MM.1S (cell line): ENCODE data around the gene ARL5C.

Source experiments
- DNase-seq: peaks from one replicate; pipeline ENCODE4 v3.0.0-alpha.2; 2015
- H2AFZ ChIP-seq: fragments of 300-600 bp; sonication (generic); 2 replicates; pipeline ENCODE4 v1.6.0; 2016; ENCODE audit warnings: antibody characterized with exemption, low read length
- H3F3A ChIP-seq: fragments of 300-600 bp; sonication (generic); 2 replicates; pipeline ENCODE4 v1.6.1; 2016; ENCODE audit warnings: mild to moderate bottlenecking, antibody characterized with exemption, low read length, moderate library complexity, mixed read lengths; ENCODE audit not compliant: insufficient read depth
- H3K27ac ChIP-seq: fragments of 300-600 bp; sonication (generic); 2 replicates; pipeline ENCODE4 v1.5.1; 2016; ENCODE audit warnings: mild to moderate bottlenecking, low read length
- H3K27me3 ChIP-seq: fragments of 300-600 bp; sonication (generic); replicated peaks from 2 replicates; pipeline ENCODE4 v1.6.0; 2016; ENCODE audit warnings: low read length; ENCODE audit not compliant: insufficient read depth
- H3K36me3 ChIP-seq: fragments of 300-600 bp; sonication (generic); replicated peaks from 2 replicates; pipeline ENCODE4 v1.6.1; 2016; ENCODE audit warnings: mild to moderate bottlenecking, low read length, mixed read lengths; ENCODE audit not compliant: insufficient read depth
- H3K4me1 ChIP-seq: fragments of 300-600 bp; sonication (generic); 2 replicates; pipeline ENCODE4 v1.6.1; 2016; ENCODE audit warnings: low read length, mixed read lengths
- H3K4me2 ChIP-seq: fragments of 300-600 bp; sonication (generic); 2 replicates; pipeline ENCODE4 v1.6.0; 2016; ENCODE audit warnings: low read depth, low read length
- H3K4me3 ChIP-seq: fragments of 300-600 bp; sonication (generic); 2 replicates; pipeline ENCODE4 v1.5.1; 2016; ENCODE audit warnings: low read length, mixed read lengths
- H3K79me2 ChIP-seq: fragments of 300-600 bp; sonication (generic); 2 replicates; pipeline ENCODE4 v1.6.1; 2016; ENCODE audit warnings: mixed run types, low read length, mixed read lengths
- H3K9ac ChIP-seq: fragments of 300-600 bp; sonication (generic); 2 replicates; pipeline ENCODE4 v1.6.1; 2016; ENCODE audit warnings: low read length, mixed read lengths
- H3K9me2 ChIP-seq: fragments of 300-600 bp; sonication (generic); replicated peaks from 2 replicates; pipeline ENCODE4 v1.6.1; 2016; ENCODE audit warnings: mild to moderate bottlenecking, low read length, mixed read lengths; ENCODE audit not compliant: insufficient read depth
- H3K9me3 ChIP-seq: fragments of 300-600 bp; sonication (generic); replicated peaks from 2 replicates; pipeline ENCODE4 v1.6.1; 2016; ENCODE audit warnings: mild to moderate bottlenecking, low read length, mixed read lengths; ENCODE audit not compliant: insufficient read depth
- H4K20me1 ChIP-seq: fragments of 300-600 bp; sonication (generic); 2 replicates; pipeline ENCODE4 v1.6.1; 2016; ENCODE audit warnings: mild to moderate bottlenecking, low read length, moderate library complexity, mixed read lengths; ENCODE audit not compliant: insufficient read depth
- EZH2 ChIP-seq: fragments of 300-600 bp; sonication (generic); optimal IDR thresholded peaks from 2 replicates; pipeline ENCODE3; 2017; ENCODE audit warnings: low read depth, mild to moderate bottlenecking, antibody characterized with exemption, low read length, mixed read lengths
- EZH2phosphoT487 ChIP-seq: fragments of 300-600 bp; sonication (generic); IDR thresholded peaks from 2 replicates; pipeline ENCODE4 v1.6.1; 2018; ENCODE audit warnings: antibody characterized with exemption, low read length
- TF ChIP-seq, protein P1 (sequence below): fragments of 300-600 bp; sonication (generic); IDR thresholded peaks from 2 replicates; pipeline ENCODE4 v1.5.1; 2016; ENCODE audit warnings: antibody characterized with exemption, low read length, mixed read lengths

ARL5C gene

DNA sequence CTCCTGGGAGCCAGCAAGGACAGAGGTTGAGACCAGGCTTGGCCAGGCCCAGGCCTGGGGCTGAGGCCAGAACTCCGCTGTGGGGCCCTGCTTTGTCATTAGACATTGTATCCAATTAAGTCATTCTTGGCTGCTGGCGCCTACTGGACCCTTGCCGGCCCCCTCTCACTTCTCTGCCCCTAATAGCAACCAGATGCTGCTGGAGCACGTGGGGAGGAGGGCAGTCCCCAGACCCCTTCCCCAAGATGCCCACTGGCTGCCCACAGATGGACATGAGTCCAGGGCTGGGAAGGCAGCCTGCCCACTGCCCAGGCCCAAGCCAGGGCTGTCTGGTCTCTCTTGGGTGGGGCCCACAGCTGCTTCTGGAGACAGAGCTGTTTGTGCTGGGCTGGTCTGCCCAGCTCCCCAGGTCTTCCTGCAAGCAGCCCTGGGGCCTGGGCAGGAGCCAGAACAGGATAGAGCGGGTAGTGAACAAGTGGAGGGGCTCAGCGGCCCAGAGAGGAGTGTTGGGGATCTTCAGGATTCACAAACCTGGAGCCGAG, 22.3 kb downstream of the ARL5C start:
- H3K9me3 ChIP-seq, result no peaks in the 10 kb centered on the region
- H3K36me3 ChIP-seq, result no peaks in the 10 kb centered on the region
- DNase-seq, result no peak
- no peaks in the 10 kb centered on the region for H3K79me2 ChIP-seq
- TF ChIP-seq, protein P1, sequence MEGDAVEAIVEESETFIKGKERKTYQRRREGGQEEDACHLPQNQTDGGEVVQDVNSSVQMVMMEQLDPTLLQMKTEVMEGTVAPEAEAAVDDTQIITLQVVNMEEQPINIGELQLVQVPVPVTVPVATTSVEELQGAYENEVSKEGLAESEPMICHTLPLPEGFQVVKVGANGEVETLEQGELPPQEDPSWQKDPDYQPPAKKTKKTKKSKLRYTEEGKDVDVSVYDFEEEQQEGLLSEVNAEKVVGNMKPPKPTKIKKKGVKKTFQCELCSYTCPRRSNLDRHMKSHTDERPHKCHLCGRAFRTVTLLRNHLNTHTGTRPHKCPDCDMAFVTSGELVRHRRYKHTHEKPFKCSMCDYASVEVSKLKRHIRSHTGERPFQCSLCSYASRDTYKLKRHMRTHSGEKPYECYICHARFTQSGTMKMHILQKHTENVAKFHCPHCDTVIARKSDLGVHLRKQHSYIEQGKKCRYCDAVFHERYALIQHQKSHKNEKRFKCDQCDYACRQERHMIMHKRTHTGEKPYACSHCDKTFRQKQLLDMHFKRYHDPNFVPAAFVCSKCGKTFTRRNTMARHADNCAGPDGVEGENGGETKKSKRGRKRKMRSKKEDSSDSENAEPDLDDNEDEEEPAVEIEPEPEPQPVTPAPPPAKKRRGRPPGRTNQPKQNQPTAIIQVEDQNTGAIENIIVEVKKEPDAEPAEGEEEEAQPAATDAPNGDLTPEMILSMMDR, result no peak
- TF ChIP-seq EZH2phosphoT487 (no peak), EZH2 (no peak)
- no peaks in the 10 kb centered on the region for H3K9me2 ChIP-seq
- no peaks in the 10 kb centered on the region for H4K20me1 ChIP-seq
- no peak overlapping the region for H3K27ac ChIP-seq
- H3K4me3 ChIP-seq, result no peak overlapping the region
- no peak overlapping the region for H2AFZ ChIP-seq
- no peaks in the 10 kb centered on the region for H3K4me1 ChIP-seq
- H3K4me2 ChIP-seq, result no peak overlapping the region
- H3F3A ChIP-seq, result no peaks in the 10 kb centered on the region
- H3K9ac ChIP-seq, result no peak overlapping the region
- no peaks in the 10 kb centered on the region for H3K27me3 ChIP-seq

DNA sequence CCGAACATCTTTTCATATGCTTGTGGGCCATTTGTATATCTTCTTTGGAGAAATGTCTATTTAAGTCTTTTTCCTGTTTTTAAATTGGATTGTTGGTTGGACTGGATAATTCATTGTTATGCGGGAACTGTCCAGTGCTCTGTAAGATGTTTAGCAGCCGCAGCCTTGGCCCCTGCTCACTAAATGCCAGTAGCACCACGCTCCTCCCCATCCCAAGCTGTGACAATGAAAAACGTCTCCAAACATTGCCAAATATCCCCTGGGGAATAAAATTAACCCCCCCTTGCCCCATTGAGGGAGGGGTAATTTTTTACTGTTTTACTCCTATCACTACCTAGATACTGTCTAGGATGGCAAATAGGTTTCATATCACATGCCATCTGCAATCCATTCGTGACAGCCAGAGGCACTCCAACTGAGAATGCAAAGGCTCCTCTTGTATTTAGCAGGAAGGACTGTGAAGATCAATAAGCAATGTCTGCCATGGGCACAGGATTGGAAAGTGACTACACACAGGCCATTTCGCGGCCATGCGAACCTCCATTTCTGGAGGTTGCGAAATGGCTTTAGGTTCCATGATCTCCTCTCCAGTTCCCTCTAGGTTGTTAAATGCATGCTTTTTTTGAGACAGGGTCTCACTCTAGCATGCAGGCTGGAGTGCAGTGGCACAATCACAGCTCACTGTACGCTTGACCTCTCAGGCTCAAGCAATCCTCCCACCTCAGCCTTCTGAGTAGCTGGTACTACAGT, 23.9 kb downstream of the ARL5C start:
- TF ChIP-seq EZH2phosphoT487, result no peak
- TF ChIP-seq, protein P1, result no peak
- TF ChIP-seq EZH2, result no peak
- no peak for DNase-seq

DNA sequence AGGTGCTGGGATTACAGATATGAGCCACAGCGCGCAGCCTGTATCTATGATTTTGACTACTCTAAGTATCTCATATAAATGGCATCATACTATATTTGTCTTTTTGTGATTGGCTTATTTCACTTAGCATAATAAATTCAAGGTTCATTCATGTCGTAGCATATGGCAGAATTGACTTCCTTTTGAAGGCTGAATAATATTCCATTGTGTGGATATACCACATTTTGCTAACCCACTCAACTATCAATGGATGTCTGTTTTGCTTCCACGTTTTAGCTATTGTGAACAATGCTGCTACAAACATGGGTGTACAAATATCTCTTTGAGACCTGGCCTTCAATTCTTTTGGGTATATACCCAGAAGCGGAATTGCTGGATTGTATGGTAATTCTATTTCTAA, 24.7 kb downstream of the ARL5C start:
- no peak overlapping the region for H3K4me3 ChIP-seq
- H3K79me2 ChIP-seq, result no peaks in the 10 kb centered on the region
- H3K36me3 ChIP-seq, result no peaks in the 10 kb centered on the region
- no peak overlapping the region for H3K4me2 ChIP-seq
- H2AFZ ChIP-seq, result no peak overlapping the region
- DNase-seq, result no peak
- H3K9ac ChIP-seq, result no peak overlapping the region
- H3K27me3 ChIP-seq, result no peaks in the 10 kb centered on the region
- H3K4me1 ChIP-seq, result no peaks in the 10 kb centered on the region
- no peaks in the 10 kb centered on the region for H3F3A ChIP-seq
- H4K20me1 ChIP-seq, result no peaks in the 10 kb centered on the region
- no peaks in the 10 kb centered on the region for H3K9me2 ChIP-seq
- H3K27ac ChIP-seq, result no peak overlapping the region
- TF ChIP-seq EZH2phosphoT487 (no peak), EZH2 (no peak)
- TF ChIP-seq, protein P1, result no peak
- H3K9me3 ChIP-seq, result no peaks in the 10 kb centered on the region

More for the DNA sequence above, 23.9 kb downstream of the ARL5C start:
- Histone ChIP-seq H3K4me3 (no peak overlapping the region), H3K9me2 (no peaks in the 10 kb centered on the region), H3K27me3 (no peaks in the 10 kb centered on the region), H3K27ac (no peak overlapping the region), H3K9me3 (no peaks in the 10 kb centered on the region), H3K4me2 (no peak overlapping the region), H3K4me1 (no peaks in the 10 kb centered on the region), H3K9ac (no peak overlapping the region), H3K79me2 (no peaks in the 10 kb centered on the region), H2AFZ (no peak overlapping the region), H3K36me3 (no peaks in the 10 kb centered on the region), H4K20me1 (no peaks in the 10 kb centered on the region), H3F3A (no peaks in the 10 kb centered on the region)
